Measurements from ENCODE around the gene HES1.

The HES1 gene

DNA sequence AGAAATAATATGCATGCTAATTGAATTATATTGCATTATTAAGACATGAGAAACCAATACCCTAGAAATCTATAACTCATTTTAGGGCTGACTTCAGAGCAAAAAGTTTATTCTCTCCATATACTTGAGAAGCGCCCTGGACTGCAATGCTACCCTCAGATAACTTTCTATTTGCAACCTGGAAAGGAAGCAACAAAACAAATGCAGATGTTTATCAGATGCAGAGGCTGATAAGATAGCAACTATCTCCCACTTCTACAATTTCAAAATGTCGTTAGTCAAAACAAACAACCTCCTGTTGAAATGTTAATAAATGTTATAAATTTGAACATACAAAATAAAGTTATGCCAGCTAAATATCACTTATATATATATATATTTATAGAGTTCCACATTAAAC, 34.8 kb downstream of the HES1 start:
- no peak for DNase-seq

DNA sequence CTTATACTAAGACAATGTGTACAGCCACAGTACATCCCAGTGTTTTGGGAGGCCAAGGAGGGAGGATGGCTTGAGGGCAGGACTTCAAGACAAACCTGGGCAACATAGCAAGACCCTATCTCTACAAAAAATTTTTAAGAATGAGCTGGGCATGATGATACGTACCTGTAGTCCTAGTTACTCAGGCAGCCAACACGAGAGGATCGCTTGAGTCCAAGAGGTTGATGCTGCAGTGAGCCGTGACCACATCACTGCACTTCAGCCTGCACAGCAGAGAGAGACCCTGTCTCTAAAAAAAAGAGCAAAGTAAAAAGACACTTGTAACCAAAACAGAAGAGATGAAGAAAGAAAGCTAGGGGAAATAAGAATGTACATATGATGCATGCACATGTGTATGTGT, 38.5 kb downstream of the HES1 start:
- DNase-seq = no peak

DNA sequence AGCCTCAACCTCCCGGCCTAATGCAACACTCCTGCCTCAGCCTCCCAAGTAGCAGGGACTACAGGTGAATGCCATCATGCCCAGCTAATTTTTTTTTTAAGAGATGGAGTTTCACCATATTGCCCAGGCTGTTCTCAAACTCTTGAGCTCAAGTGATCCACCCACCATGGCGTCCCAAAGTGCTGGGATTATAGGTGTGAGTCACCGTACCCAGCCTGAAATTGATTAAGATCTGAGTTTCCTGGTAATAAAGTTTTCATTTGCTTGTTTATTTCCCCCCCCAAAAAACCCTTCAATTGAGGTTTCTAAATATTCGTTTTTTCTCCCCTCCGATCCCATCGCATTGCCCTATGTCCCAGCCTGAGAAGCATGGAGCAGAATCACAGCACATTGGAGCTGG, 39.0 kb downstream of the HES1 start:
- no peak for DNase-seq

DNA sequence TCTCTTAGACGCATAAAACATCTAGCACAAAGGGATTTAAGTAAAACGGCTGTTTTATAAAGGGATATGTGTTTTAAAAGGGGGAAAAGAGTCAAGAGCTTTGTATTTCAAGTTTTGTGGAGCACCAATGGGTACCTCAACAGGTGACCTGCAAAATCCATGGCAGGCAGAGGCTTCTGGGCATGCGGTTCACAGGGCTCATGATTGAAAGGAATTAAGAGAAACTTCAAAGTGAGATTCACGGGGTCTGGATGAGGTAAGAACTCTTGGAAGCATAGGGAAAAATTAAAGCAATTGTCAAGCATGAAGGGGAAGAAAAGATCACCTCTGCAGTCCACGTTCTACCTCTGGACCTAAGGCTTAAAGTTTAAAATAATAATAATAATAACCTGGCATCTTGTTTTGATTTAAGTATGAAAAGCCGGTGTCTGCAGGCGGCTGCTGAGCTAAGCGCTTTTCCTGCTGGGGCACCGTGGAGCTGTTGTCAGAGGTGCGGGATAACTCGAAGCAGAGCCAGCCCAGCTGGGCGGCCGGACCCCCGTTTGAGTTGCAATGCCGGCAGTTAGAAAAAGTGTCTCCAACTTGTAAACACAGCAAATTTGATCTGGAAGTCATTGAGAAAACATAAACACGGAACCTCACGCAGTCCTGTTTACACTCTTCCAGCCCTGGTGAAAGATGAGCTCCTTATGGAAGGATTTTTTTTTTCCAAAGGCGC, 40.5 kb downstream of the HES1 start:
- no peak for DNase-seq

DNA sequence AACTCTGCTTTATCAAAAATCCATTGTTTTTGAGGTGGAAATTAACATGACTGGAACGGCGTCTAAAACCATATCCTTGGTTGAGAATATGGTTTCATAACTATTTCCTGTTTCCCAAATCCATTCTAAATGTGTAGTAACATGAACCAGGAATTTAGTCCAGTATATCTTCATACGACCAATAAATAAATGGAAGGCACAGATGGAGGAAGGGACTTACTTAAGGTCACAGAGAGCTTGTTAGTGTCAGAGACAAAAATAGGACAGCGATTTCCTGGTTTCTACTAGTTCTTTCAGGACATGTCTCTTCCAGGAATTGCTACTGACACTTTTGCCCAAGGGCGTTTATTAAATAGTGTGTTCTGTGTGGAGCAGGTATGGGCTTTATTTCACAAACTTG, 41.2 kb downstream of the HES1 start:
- no peak for DNase-seq

DNA sequence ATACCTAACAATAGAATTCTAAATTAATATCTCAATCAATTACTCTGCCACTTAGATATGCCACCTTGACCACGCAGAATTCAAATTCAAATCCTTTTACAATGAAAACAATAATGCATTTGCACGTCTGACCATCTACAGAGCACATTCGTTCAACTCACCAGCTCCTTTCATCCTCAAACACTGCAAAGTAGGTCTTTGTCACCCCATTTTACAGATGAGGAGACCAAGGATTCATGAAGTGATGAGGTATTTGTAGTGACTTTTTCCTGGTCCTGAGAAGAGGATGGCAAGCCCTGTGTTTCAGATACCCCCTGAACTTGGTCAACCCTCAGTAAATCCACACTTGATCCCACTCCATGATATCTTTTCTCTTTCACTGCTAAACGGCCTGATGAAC, 42.2 kb downstream of the HES1 start:
- DNase-seq = no peak

DNA sequence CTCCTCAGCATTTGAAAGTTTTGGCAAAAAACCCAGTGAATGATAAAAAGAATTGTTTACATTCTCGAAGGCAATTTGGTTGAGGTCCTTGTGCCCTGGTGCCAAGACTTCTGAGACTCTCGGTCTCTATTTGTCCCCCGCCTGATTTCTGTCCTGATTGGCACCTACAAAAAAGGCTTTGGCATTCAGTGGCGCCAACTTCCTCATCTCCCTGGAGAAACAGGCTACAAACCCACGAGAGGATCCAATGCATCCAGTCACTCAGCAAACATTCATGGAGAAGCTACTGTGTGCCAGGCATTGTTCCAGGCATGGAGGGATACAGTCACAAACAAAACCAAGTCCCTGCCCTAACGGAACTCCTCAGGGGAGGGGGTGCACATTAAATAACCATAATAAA, 42.7 kb downstream of the HES1 start:
- DNase-seq = no peak

DNA sequence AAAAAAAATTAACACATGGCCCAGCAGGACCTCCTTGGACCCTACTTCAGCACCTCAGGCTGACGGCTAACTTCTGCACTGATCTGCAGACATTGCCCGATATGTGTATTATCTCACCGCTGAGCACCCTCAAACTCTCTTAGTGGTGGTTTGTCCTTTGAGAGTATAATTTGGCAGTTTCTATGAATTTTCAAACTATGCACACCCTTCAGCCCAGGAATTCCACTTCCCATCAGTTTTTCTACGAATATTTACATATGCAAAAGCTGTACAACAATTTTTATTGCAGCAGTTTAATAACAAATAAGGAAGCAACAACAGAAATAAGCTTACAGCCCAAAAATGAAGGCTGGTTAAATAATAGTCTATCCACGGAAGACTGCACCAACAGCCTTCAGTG, 44.6 kb downstream of the HES1 start:
- DNase-seq = no peak

DNA sequence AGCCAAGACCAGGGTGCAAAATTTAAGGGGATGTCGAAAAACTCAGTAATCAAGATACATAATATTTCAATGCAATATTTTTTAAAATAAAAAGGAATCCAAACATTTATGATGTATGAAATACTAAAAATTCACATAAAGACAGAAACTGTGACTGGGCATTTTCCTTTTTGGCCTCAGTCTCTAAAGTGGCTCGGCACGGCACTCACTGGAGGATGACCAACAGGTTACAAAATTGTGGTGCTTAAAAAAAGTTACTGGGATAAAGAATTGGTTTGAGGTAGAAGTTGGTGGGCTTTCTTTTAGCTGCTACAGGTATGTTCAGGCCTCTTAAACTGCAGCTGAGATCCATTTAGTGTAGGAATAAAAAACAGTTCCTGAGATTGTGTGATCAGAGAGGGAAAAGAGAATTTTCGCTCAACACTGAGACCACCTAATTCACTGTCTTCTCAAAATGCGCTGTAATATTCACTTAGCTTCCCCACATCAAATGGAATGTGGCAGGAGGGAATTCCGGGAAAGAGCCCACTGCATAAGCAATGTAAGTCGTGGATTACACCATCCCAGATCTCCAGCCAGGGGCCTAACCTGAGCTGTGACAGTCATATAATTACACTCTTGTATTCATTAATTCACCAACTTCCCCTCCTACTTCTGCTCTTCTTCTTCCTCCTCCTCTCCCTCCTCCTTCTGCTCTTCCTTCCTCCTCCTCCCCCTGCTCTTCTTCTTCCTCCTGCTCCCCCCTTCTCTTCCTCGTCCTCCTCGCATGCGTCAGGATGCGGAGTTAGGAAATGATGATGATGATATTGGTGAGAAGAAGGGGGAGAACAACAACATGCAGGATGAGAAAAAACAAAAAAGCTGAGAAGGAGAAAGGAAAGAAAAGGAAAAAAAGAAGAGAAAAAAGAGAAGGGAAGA, 45.9 kb downstream of the HES1 start:
- no peak for DNase-seq

DNA sequence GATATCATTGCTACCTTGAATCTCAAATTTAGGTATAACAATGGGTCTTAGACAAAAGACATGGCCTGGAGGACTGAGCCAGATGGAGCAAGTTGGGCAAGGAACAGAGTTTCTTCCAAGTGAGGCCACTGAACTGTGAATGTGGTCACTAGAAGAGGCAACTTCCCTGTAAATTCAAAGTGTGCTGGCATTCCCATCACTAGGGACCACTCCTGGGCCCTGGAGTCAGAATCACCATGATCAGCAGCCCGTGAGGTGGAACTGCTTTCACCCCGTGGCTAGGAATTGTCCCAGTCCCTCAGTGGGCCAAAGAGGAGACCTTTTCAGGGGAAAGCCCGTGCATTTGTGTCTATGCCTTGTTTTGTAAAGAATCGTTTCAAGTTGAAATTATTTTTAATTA, 47.3 kb downstream of the HES1 start:
- DNase-seq = no peak

DNA sequence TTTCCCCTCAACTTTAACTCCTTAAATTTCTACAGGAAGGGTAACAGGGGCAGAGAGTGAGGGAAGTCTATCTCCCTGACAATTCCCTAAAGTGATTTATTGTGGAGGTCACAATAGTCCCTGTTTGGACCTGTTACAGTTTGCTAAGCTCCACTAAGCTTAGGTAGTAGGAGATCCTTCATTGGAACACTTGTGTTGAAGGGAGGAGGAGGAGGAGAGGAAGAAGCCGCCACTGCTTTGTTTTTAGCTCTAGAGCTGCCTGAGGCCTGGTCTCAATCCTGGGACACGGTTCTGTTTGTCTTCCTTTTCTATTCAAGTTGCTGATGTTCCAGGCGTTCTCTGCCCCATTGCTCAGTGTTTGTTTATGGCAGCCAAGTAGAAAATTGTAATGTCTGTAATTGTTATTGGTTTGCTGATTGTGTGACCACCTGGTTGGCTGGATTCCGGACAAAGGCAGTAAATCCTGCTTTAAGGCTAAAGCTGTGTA, 48.4 kb downstream of the HES1 start:
- DNase-seq = peak; percentile 17 to 27

DNA sequence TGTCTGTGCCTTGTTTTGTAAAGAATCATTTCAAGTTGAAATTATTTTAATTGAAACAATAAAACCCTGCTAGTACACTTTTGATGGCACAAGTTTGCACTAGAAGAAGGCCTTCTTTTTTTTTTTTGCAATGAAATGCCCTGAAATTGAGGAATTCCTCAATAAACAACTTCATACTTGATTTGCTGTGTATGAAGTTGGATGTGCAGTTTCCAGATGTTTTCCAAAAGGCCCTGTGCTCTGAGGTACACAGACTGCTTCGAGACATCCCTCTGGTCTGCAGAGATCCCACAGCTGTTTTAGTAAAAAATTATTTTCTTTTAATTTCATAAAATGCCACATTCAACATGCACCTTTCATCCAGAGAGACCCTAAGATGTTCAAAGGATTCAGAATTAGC, 48.9 kb downstream of the HES1 start:
- no peak for DNase-seq

DNA sequence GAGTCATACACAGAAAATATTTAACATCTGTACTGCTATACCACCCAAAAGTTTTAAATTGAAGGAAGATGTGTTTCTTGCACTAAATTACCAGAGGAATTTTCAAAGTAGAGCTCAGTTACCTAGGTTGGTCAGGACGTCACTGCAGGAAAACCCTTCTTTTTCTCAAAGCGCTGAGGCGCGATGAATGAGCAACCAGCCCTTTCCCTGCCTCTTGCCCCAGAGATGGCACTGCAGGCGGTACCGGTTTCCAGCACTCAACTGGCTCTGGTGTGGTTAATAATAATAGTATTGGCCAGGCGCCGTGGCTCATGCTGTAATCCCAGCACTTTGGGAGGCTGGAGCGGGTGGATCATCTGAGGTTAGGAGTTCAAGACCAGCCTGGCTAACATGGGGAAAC, 49.3 kb downstream of the HES1 start:
- DNase-seq = no peak

DNA sequence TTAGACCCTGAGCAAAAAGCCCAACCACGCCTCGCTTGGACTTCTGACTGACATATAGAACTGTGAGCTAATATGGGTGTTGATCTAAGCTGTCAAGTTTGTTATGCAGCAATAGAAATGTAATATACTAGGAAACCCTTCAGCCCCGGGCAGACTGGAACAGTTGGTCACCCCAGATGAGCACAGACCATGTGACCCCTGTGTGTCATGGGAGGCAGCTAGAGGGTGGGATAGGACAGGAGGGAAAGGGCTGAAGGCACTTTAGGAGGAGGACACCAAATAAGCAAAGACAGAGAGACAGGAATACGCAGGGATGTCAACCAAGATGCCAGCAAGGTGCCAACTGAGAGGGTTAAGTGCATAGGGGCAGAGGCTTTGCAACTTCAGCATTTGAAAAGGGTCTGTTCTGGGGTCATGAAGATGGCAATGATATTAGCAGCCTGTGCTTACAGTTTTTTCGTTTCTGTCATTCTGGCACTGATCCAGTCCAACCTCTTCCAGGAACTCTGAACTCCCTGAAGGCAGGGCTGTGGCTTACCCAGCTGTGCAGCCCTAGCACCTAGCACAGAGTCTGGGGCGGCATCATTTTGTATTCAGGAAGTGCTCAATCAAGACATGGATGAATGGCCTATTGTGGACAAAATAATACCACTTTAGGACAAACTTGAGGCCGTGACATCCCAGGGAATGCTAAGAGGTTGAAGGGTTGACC, 51.4 kb downstream of the HES1 start:
- no peak for DNase-seq
